ENCODE data around the gene WDPCP. TPM values are rescaled to one million over a fixed set of nuclear protein-coding genes. Genes with fewer than 3 reads are reported as not detected.
"Not testable (repeated sequence)": the region's sequence is repeated elsewhere in the genome, so short reads cannot be mapped to it uniquely, and the experiment has no call there.

Gene WDPCP
- total RNA-seq, 1 donor from 2014 or later = 4.3 TPM

DNA sequence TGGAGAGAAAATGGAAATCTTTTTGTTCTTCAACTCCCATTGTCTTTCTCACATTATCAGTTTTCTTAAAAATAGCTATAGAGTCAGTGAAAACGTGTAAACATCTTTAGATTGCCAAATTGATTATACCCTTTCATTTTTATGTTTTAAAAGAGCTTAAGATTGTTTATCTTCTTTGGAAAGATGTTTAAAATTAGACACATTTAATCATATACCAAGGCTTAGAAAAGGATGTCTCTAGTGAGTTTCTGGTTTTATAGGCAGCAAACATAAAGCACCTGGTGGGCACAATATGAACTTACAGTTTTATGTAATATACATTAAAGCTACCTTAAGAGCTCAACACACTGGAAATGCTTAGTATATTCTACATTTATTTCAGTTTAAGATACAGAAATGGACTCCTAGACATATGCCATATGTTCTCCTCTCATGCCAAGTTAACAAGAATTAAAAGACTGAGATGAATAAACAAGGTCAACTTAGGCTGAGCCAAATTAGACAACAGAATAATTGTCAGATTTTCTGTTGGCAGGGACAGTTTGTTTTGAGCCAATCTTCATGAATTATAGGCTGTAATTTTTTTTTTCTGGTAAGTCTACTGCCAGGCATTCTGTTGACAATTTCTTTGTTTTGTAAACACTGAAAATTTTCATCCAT is 425.0 kb downstream of the WDPCP start:
- H3K4me3 Mint-ChIP-seq (ENCODE audit: unreplicated experiment) = no peak overlapping the region
- H3K9me3 Mint-ChIP-seq (ENCODE audit: unreplicated experiment) = peaks cover 2% of the 10 kb centered on the region

DNA sequence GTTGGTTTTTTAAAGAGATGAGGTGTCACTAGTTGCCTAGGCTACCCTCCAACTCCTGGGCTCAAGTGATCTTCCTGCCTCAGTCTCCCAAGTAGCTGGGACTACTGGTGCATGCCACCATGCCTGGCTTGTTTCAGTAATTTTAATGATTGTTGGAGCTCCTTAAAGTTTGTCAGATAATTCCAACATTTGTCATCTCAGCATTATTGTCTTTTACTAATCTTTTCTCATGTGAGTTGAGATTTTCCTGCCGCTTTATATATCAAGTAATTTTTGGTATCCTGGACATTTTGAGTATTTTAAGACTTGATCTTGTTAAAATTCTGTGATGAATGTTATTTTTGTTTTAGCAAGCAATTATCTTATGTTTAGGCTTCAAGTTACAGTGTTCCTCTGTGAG is 429.0 kb downstream of the WDPCP start:
- H3K36me3 Mint-ChIP-seq (ENCODE audit: unreplicated experiment) = no peaks in the 10 kb centered on the region
- TF ChIP-seq, protein P1, sequence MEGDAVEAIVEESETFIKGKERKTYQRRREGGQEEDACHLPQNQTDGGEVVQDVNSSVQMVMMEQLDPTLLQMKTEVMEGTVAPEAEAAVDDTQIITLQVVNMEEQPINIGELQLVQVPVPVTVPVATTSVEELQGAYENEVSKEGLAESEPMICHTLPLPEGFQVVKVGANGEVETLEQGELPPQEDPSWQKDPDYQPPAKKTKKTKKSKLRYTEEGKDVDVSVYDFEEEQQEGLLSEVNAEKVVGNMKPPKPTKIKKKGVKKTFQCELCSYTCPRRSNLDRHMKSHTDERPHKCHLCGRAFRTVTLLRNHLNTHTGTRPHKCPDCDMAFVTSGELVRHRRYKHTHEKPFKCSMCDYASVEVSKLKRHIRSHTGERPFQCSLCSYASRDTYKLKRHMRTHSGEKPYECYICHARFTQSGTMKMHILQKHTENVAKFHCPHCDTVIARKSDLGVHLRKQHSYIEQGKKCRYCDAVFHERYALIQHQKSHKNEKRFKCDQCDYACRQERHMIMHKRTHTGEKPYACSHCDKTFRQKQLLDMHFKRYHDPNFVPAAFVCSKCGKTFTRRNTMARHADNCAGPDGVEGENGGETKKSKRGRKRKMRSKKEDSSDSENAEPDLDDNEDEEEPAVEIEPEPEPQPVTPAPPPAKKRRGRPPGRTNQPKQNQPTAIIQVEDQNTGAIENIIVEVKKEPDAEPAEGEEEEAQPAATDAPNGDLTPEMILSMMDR (IDR thresholded peaks at IDR 0.05; ENCODE audit: partially characterized antibody, unreplicated experiment) = no peak
- no peaks in the 10 kb centered on the region for H3K4me1 Mint-ChIP-seq (ENCODE audit: low read depth, unreplicated experiment)
- DNase-seq = no peak
- H3K27me3 Mint-ChIP-seq (ENCODE audit: unreplicated experiment) = no peaks in the 10 kb centered on the region
- no peak overlapping the region for H3K27ac Mint-ChIP-seq (ENCODE audit: unreplicated experiment)
- H3K9me3 Mint-ChIP-seq (ENCODE audit: unreplicated experiment) = peaks cover 2% of the 10 kb centered on the region
- no peak overlapping the region for H3K4me3 Mint-ChIP-seq (ENCODE audit: unreplicated experiment)

More for the DNA sequence above, 425.0 kb downstream of the WDPCP start:
- TF ChIP-seq, protein P1 (IDR thresholded peaks at IDR 0.05; ENCODE audit: partially characterized antibody, unreplicated experiment) = peak; percentile 33
- H3K27ac Mint-ChIP-seq (ENCODE audit: unreplicated experiment) = no peak overlapping the region
- peaks cover 10% of the 10 kb centered on the region for H3K36me3 Mint-ChIP-seq (ENCODE audit: unreplicated experiment)
- no peak for DNase-seq
- no peaks in the 10 kb centered on the region for H3K27me3 Mint-ChIP-seq (ENCODE audit: unreplicated experiment)
- H3K4me1 Mint-ChIP-seq (ENCODE audit: low read depth, unreplicated experiment) = no peaks in the 10 kb centered on the region

DNA sequence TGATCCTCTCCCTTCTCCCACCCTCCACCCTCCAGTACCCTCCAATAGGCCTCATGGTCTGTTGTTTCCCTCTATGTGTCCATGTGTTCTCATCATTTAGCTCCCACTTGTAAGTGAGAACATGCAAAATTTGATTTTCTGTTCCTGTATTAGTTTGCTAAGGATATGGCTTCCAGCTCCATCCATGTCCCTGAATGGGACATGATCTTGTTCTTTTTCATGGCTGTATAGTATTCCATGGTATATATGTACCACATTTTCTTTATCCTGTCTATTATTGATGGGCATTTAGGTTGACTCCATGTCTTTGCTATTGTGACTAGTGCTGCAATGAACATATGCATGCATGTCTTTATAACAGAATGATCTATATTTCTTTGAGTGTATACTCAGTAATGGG is 451.6 kb downstream of the WDPCP start:
- not testable (repeated sequence) for DNase-seq; H3K9me3 Mint-ChIP-seq (ENCODE audit: unreplicated experiment); H3K27me3 Mint-ChIP-seq (ENCODE audit: unreplicated experiment); H3K27ac Mint-ChIP-seq (ENCODE audit: unreplicated experiment); H3K4me1 Mint-ChIP-seq (ENCODE audit: low read depth, unreplicated experiment); H3K36me3 Mint-ChIP-seq (ENCODE audit: unreplicated experiment); H3K4me3 Mint-ChIP-seq (ENCODE audit: unreplicated experiment)

DNA sequence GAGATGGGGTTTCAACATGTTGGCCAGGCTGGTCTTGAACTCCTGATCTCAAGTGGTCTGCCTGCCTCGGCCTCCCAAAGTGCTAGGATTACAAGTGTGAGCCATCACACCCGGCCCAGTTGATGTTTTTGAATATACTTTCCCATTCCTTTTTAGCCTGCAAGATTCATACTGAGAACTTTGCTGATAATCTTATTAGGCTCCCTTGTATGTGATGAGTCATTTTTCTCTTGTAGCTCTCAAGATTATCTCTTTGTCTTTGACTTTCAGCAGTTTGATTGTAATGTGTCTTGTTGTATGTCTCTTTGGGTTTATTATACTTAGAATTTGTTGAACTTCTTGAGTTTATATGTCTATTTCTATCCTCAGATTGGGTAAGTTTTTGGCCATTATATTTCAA is 456.3 kb downstream of the WDPCP start:
- no peak overlapping the region for H3K4me3 Mint-ChIP-seq (ENCODE audit: unreplicated experiment)
- peaks cover 2% of the 10 kb centered on the region for H3K9me3 Mint-ChIP-seq (ENCODE audit: unreplicated experiment)
- TF ChIP-seq, protein P1 (IDR thresholded peaks at IDR 0.05; ENCODE audit: partially characterized antibody, unreplicated experiment) = no peak
- H3K27ac Mint-ChIP-seq (ENCODE audit: unreplicated experiment) = no peak overlapping the region
- DNase-seq = no peak
- no peaks in the 10 kb centered on the region for H3K27me3 Mint-ChIP-seq (ENCODE audit: unreplicated experiment)
- H3K36me3 Mint-ChIP-seq (ENCODE audit: unreplicated experiment) = no peaks in the 10 kb centered on the region
- no peaks in the 10 kb centered on the region for H3K4me1 Mint-ChIP-seq (ENCODE audit: low read depth, unreplicated experiment)

DNA sequence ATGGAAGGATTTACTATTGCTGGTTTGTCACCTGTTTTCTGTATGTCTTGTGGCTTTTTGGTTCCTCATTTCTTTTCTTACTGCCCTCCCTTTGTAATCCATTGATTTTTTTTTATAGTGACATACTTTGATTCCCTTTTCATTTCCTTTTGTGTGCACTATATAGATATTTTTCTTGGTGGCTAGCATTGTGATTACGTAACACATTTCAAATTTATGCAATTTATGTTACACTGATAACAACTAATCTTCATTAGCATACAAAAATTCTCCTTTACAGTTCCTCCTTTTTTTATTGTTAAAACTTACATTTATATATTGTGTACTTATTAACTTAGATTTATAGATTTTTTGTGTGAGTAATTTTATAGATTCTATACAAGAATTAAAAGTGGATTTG is 457.1 kb downstream of the WDPCP start:
- Mint-ChIP-seq H3K27ac (ENCODE audit: unreplicated experiment) (no peak overlapping the region), H3K9me3 (ENCODE audit: unreplicated experiment) (peaks cover 2% of the 10 kb centered on the region), H3K36me3 (ENCODE audit: unreplicated experiment) (no peaks in the 10 kb centered on the region), H3K4me3 (ENCODE audit: unreplicated experiment) (no peak overlapping the region), H3K4me1 (ENCODE audit: low read depth, unreplicated experiment) (no peaks in the 10 kb centered on the region), H3K27me3 (ENCODE audit: unreplicated experiment) (no peaks in the 10 kb centered on the region)
- TF ChIP-seq, protein P1 (IDR thresholded peaks at IDR 0.05; ENCODE audit: partially characterized antibody, unreplicated experiment) = no peak
- DNase-seq = no peak
